HG03460 (cell line): ENCODE measurements around the gene PSMG2.
A peak's percentile ranks its signal among the peaks of the same experiment; 100 is the strongest.

ENCODE experiments used
- ATAC-seq: cut with Tn5 transposase; IDR thresholded peaks from one replicate; pipeline ENCODE4 v1.9.1; 2021; ENCODE audit not compliant: unreplicated experiment

Gene PSMG2, protein sequence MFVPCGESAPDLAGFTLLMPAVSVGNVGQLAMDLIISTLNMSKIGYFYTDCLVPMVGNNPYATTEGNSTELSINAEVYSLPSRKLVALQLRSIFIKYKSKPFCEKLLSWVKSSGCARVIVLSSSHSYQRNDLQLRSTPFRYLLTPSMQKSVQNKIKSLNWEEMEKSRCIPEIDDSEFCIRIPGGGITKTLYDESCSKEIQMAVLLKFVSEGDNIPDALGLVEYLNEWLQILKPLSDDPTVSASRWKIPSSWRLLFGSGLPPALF

DNA sequence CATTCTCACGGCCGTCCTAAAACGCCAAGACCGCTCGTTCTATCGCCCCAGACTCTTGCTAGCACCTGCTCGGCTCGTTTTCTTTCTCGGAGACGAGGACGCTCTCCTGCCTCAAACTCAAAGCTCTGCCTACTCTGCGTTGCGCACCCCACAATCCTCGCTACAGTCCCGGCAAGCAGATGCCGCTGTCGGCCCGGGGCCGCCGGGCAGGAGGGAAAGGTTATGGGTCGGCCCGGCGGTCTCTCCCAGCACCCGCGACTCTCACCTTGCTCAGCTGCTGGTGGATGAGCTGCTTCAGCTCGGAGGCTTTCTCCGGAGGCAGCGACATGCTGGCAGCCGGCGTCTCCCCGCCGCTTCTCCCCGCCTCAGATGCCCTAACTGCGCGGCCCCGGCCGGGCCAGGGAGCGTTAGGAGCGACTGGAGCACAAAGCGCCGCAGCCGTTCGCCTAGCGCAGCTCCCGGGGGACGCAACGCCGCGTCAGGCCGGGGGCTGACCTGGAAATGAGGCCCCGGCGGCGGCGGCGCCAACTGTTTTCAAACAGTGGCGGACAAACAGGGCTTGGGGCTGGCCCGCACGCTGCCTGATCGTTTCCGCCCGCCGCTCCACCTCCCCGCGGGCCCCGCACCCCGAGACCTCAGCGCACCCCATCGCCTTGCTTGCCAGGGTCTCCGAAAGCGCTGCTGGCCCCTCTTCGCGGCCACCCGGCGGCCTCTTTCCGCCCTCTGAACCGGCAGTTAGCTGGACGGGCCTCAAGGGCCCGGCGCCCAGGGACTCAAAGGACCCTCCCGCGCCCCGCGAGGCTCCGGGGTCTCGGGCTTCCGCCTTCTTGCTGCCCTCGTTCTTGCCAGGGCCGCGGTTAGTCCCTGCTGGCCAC lies at the start of gene PSMG2, which contains the start of gene CEP76:
Gene PSMG2 (plus strand): TSS at position 822 of the 875 bp plus-strand sequence. CDS start 66 bp downstream, outside the sequence.
Gene CEP76 (minus strand): TSS at position 503 of the 875 bp plus-strand sequence. CDS start 175 bp downstream, at position 328.
- ATAC-seq, result peak; percentile 83

DNA sequence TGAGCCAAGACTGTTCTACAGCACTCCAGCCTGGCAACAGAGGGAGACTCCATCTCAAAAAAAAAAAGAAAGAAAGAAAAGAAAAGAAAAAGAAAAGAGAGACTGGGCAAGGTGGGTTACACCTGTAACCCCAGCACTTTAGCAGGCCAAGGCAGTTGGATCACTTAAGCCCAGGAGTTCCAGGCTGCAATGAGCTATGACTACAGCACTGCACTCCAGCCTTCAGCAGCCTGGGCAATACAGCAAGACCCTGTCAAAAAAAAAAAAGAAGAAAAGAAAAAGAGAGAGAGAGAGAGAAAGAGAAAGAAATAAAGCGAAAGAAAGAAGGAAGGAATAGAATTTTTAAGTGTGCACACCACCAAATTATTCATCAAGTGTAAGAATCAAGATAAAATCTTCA lies 47.9 kb upstream of the PSMG2 start:
- no peak for ATAC-seq

DNA sequence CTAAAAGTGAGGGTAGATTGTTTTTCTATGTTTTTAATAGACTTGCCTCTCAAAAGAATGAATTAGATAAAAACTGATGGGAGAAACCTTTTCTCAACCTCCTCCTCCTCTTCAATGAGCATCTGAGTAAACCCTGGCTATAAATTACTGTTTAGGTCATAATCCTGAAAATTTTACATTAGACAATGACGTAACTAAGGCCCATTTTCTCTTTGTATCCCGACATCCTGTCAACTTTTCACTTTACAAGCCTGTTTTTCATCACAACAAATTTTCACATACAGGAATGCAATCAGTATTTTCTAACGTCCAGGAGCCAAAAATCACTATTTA lies 46.3 kb upstream of the PSMG2 start:
- ATAC-seq, result no peak

DNA sequence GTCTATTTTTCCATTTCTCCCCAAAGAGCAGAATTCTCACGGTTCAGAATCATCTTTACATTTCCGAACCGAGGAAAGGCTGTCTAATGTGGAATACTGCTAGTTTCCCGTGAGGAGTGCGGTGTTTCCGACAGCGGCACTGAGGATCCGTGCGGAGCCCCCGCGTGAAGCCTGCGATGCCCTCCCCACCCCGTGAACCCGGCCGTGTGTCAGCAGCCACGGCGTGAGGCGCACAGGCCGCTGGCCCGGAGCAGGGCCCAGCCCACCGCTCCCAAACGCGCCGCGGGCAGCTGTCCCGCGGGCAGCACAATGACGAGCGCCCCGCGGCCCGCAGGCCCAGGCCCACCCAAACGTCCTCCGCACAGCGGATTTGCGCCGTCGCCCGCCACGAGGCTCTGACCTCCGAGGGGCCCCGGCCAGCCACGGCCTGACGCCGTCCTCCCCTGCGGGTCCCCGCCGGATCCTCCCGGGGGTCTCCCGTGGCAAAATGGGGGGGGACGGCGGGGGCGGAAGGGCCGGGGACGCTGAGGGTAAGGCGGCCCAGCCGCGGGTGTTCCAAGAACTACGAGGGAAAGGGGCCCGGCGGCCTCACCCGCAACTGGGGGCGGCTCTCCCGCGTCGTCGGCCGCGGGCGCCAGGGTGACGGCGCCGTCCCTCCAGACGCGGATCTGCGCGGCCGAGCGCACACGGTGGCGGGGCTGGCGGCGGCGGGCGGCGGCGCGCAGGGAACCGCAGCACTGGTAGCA lies 45.7 kb upstream of the PSMG2 start:
- ATAC-seq, result peak; percentile 44

- peak; percentile 59 for ATAC-seq
Observed at GRCh38 chr18:12657684-12658425, 45.0 kb upstream of the PSMG2 start, which contains the start of gene SPIRE1. TSS of gene SPIRE1 (minus strand) at chr18:12658107. CDS start at chr18:12657866, 241 bp downstream.

DNA sequence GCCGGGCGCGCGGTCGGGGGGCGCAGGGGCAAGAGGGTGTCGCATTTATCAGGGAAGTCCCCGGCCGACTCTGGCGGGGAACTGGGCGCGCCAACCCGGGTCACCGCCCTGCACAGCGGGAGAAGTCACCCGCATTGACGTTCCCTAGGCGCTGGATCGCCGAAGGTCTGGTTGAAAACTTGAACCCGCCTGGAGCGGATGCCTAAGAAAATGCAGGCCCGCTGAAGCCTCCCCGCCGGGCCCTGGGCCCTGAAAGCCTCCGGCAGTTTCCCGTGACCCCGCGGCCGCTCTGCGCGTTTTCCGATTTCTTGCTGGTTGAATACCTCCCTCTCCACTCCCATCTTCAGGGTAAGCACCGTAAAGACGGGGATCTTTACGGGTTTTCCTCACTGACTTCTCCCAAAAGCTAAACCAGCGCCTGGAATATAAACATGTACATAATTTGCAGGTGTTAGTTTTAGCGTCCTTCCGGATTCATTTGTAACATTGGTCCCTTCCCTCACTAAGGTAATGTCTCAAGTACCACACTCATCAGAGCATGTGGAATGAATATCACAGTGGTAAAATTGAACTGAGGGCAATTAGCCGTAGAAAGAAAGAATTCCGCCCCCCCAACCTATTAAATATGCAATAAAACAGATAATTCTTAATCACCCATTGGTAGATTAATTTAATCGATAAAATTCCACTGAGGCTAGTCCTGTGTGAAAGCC lies 44.3 kb upstream of the PSMG2 start:
- peak; percentile 30 for ATAC-seq

DNA sequence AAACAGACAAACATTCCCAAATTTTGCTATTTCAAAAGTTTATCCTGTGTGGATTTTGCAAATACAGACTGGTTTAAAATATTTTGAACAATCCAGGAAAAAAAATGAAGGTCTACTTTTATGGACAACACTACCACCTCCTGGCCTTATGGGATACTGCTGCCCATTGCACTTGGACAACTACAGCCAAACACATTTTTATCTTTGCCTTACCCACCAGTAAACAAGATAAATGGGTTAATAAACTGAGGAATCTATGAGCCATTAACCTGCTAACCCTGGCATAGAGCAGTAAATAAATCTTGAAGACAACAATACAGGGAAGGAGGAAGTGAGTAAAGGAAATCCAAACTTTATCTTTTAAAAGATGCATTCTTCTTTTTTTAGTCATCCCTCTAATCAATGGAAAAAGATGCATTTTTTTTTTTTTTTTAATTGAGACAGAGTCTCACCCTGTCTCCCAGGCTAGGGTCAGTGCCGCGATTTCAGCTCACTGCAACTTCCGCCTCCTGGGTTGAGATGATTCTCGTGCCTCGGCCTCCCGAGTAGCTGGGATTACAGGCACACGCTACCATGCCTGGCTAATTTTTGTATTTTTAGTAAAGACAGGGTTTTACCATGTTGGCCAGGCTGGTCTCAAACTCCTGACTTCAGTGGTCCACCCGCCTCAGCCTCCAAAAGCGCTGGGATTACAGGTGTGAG lies 42.8 kb upstream of the PSMG2 start:
- no peak for ATAC-seq

DNA sequence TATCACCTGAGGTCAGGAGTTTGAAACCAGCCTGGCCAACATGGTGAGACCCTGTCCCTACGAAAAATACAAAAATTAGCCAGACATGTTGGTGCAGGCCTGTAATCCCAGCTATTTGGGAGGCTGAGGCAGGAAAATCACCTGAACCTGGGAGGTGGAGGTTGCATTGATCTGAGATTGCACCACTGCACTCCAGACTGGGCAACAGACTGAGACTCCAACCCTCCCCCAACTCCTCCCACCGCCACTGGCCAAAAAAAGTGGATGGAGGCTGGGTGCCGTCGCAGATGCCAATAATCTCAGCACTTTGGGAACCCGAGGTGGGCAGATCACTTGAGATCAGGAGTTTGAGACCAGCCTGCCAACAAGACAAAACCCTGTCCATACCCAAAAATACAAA lies 34.8 kb upstream of the PSMG2 start:
- ATAC-seq, result no peak

- ATAC-seq, result no peak
Observed at GRCh38 chr18:12679183-12679786, 23.6 kb upstream of the PSMG2 start.

DNA sequence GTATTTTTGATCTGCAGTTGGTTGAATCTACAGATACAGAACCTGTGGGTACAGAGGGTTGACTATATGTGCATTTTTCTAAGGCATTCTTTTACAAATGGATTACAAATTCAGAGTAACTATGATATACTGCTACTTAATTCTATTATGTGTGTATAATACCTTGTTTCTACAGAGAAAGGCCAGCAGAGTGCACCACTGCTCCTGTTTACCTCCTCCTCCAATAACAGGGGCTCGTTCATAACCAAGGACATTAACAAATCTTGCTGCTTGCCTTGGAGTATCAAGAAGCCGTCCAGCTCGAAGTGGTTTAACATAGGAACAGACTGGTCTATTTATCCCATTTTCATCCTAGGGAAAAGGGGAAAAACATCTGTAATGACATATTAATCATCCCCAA lies 16.7 kb upstream of the PSMG2 start:
- ATAC-seq, result no peak

DNA sequence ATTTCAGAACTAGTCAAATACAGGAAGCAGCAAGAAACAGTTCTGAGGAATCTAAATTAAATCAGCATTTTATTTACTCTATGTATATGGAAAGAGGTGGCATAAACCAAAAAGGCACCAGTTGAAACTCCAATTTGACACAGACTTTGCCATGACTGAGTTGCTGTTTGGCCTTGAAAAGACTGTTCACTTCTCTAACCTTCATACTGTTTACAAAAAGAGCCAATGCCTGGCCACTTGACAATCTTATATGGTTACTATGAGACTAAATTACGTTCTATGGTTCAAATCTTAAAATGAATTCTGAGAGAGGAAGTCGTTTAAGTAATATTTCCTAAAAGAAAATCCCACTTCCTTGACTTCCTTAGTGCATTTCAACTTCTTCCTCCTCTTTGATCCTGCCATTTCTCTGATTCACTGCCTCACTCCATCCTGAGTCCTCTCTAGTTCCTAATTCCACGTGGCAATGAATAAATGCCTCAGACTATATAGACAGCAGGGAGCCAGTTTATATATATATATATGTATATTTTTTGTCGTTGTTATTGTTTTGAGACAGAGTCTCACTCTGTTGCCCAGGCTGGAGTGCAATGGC lies 13.5 kb upstream of the PSMG2 start:
- no peak for ATAC-seq

- ATAC-seq, result no peak
Observed at GRCh38 chr18:12692206-12692605, 10.6 kb upstream of the PSMG2 start.

- ATAC-seq, result no peak
Observed at GRCh38 chr18:12694032-12694431, 8.8 kb upstream of the PSMG2 start.

GRCh38 chr18:12699747-12700146 lies 3.1 kb upstream of the PSMG2 start:
- no peak for ATAC-seq

GRCh38 chr18:12701161-12701560 lies 1.7 kb upstream of the PSMG2 start:
- no peak for ATAC-seq

- peak; percentile 24 for ATAC-seq
Observed at GRCh38 chr18:12703096-12703567, 290 bp downstream of the PSMG2 start.

DNA sequence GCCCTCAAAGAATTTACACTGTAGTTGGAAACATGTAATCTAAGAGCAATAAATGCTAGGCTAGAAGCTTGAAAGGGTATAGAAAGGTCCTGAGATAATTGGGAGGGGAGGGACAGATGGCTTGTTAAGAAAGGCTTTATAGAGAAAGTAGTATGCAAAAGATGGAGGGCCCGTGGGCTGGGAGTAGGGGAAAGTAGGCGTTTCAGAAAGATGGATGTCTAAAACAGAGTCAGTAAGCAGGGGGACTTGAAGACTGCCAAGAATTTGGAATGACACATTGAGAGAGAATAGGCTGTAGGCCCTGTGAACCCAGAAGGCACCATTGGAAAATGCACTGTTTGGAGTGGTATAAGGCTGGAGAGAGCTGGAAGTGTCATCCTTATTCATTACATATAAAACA lies 822 bp downstream of the PSMG2 start:
- ATAC-seq, result no peak

DNA sequence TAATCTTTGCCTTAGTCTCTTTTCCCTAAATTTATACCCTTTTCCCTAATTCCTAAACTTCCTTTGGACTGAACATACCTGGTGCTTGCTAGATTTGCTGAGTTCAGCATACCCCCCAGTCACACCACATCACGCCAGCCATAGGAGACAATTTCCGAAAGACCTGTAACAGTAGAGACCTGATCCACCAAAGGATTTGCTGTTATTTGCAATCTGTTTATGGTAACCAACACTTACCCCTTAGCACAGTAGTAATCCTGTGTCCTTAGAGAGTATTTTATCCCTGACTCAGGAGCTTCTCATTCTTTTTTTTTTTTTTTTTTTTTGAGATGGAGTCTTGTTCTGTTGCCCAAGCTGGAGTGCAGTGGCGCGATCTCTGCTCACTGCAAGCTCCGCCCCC lies 8.6 kb downstream of the PSMG2 start:
- no peak for ATAC-seq
